ENCODE measurements around the gene OCLN. TPM values are rescaled to one million over a fixed set of nuclear protein-coding genes. Genes with fewer than 3 reads are reported as not detected.
"Not testable (repeated sequence)": the region's sequence is repeated elsewhere in the genome, so short reads cannot be mapped to it uniquely, and the experiment has no call there.

OCLN gene
- total RNA-seq, 2 donors from 2014 or later: 117 to 124 TPM

- H3K9me3 Mint-ChIP-seq; H3K27me3 ChIP-seq (ENCODE audit: control insufficient read depth, insufficient read depth, low read length, poor library complexity, severe bottlenecking); H3K9ac ChIP-seq (ENCODE audit: extremely low read depth, low read length, poor library complexity, severe bottlenecking); H3K4me3 Mint-ChIP-seq; H3K4me1 Mint-ChIP-seq; H3K9me3 ChIP-seq (ENCODE audit: control insufficient read depth, low read length); H3K27me3 Mint-ChIP-seq (ENCODE audit: insufficient read depth); H3K36me3 ChIP-seq (ENCODE audit: control insufficient read depth, insufficient read depth, low read length); H3K4me3 ChIP-seq (ENCODE audit: low read length); DNase-seq; H3K27ac ChIP-seq (ENCODE audit: low read depth, low read length); H3K27ac Mint-ChIP-seq; H3K36me3 Mint-ChIP-seq (ENCODE audit: low read depth); H3K4me1 ChIP-seq (ENCODE audit: control insufficient read depth, insufficient read depth, low read length): not testable (repeated sequence)
- no CpG with 5 or more reads among the region's 2 CpGs for WGBS, 2 experiments (ENCODE audit: insufficient coverage in 1 of 2, insufficient read length in 1 of 2)
Measured at GRCh38 chr5:69583356-69583755, 90.8 kb downstream of the OCLN start.

GRCh38 chr5:69596114-69596840 lies 103.7 kb downstream of the OCLN start:
- DNase-seq; H3K4me1 ChIP-seq (ENCODE audit: control insufficient read depth, insufficient read depth, low read length); H3K4me3 ChIP-seq (ENCODE audit: low read length); H3K27ac ChIP-seq (ENCODE audit: low read depth, low read length); H3K36me3 Mint-ChIP-seq (ENCODE audit: low read depth); H3K27me3 Mint-ChIP-seq (ENCODE audit: insufficient read depth); H3K27me3 ChIP-seq (ENCODE audit: control insufficient read depth, insufficient read depth, low read length, poor library complexity, severe bottlenecking); H3K9me3 ChIP-seq (ENCODE audit: control insufficient read depth, low read length); H3K36me3 ChIP-seq (ENCODE audit: control insufficient read depth, insufficient read depth, low read length); H3K27ac Mint-ChIP-seq; H3K4me1 Mint-ChIP-seq; H3K9me3 Mint-ChIP-seq; H3K4me3 Mint-ChIP-seq; H3K9ac ChIP-seq (ENCODE audit: extremely low read depth, low read length, poor library complexity, severe bottlenecking): not testable (repeated sequence)
- WGBS, 2 experiments (ENCODE audit: insufficient coverage in 1 of 2, insufficient read length in 1 of 2): no CpG with 5 or more reads among the region's 7 CpGs

- not testable (repeated sequence) for H3K27me3 ChIP-seq (ENCODE audit: control insufficient read depth, insufficient read depth, low read length, poor library complexity, severe bottlenecking); DNase-seq; H3K9me3 Mint-ChIP-seq; H3K9me3 ChIP-seq (ENCODE audit: control insufficient read depth, low read length); H3K9ac ChIP-seq (ENCODE audit: extremely low read depth, low read length, poor library complexity, severe bottlenecking); H3K27me3 Mint-ChIP-seq (ENCODE audit: insufficient read depth); H3K4me1 ChIP-seq (ENCODE audit: control insufficient read depth, insufficient read depth, low read length); H3K27ac ChIP-seq (ENCODE audit: low read depth, low read length); H3K27ac Mint-ChIP-seq; H3K4me3 Mint-ChIP-seq; H3K36me3 Mint-ChIP-seq (ENCODE audit: low read depth); H3K36me3 ChIP-seq (ENCODE audit: control insufficient read depth, insufficient read depth, low read length); H3K4me1 Mint-ChIP-seq; H3K4me3 ChIP-seq (ENCODE audit: low read length)
- no CpG with 5 or more reads among the region's 6 CpGs for WGBS, 2 experiments (ENCODE audit: insufficient coverage in 1 of 2, insufficient read length in 1 of 2)
Measured at GRCh38 chr5:69601947-69602346, 109.4 kb downstream of the OCLN start.

GRCh38 chr5:69606839-69607238 lies 114.2 kb downstream of the OCLN start:
- H3K4me3 ChIP-seq (ENCODE audit: low read length); H3K27me3 ChIP-seq (ENCODE audit: control insufficient read depth, insufficient read depth, low read length, poor library complexity, severe bottlenecking); H3K9ac ChIP-seq (ENCODE audit: extremely low read depth, low read length, poor library complexity, severe bottlenecking); H3K9me3 ChIP-seq (ENCODE audit: control insufficient read depth, low read length); H3K4me1 ChIP-seq (ENCODE audit: control insufficient read depth, insufficient read depth, low read length); H3K27ac ChIP-seq (ENCODE audit: low read depth, low read length); H3K4me3 Mint-ChIP-seq; H3K36me3 ChIP-seq (ENCODE audit: control insufficient read depth, insufficient read depth, low read length); H3K27me3 Mint-ChIP-seq (ENCODE audit: insufficient read depth); H3K36me3 Mint-ChIP-seq (ENCODE audit: low read depth); DNase-seq; H3K27ac Mint-ChIP-seq; H3K9me3 Mint-ChIP-seq; H3K4me1 Mint-ChIP-seq: not testable (repeated sequence)
- WGBS, 2 experiments (ENCODE audit: insufficient coverage in 1 of 2, insufficient read length in 1 of 2): 97 to 100% methylated on average over 1 to 2 of the region's 6 CpGs

Other genes starting within 250 kb of the OCLN start
- 1 to 10 TPM in 1 of 2 donors, under 1 TPM in 1; 0.38 to 7.3 TPM for gene CCDC125, start 160.0 kb upstream of the OCLN start, total RNA-seq
- 10 to 100 TPM; 32.6 to 54.2 TPM for gene AK6, start 123.3 kb upstream of the OCLN start, total RNA-seq
- gene TAF9, start 123.3 kb upstream of the OCLN start, total RNA-seq: 10 to 100 TPM; 69.5 to 74.3 TPM
- 10 to 100 TPM; 30.1 to 40.0 TPM for gene RAD17, start 123.0 kb upstream of the OCLN start, total RNA-seq
- 10 to 100 TPM; 30.5 to 38.0 TPM for gene MARVELD2, start 77.7 kb upstream of the OCLN start, total RNA-seq
- 10 to 100 TPM; 47.9 to 48.5 TPM for gene GTF2H2C, start 67.4 kb downstream of the OCLN start, total RNA-seq